Measurements from ENCODE around the gene RAB6D. TPM values are rescaled to one million over a fixed set of nuclear protein-coding genes. Genes with fewer than 3 reads are reported as not detected.
"Not testable (repeated sequence)": the region's sequence is repeated elsewhere in the genome, so short reads cannot be mapped to it uniquely, and the experiment has no call there.

RAB6D gene
- total RNA-seq, 2 experiments from 2014 or later: not detected

GRCh38 chr2:131353167-131353697, 10.7 kb downstream of the RAB6D start:
- CTCF ChIA-PET; intact Hi-C loops (cut with micrococcal nuclease); H3K27ac Mint-ChIP-seq; H3K9me3 Mint-ChIP-seq; POLR2A ChIA-PET; H3K36me3 Mint-ChIP-seq; H3K4me3 Mint-ChIP-seq; H3K4me1 Mint-ChIP-seq (ENCODE audit: low read depth); DNase-seq: not testable (repeated sequence)
- H3K27me3 Mint-ChIP-seq: peaks cover 45% of the 10 kb centered on the region

- ChIA-PET POLR2A (no interaction called here), CTCF (no interaction called here)
- intact Hi-C loops (cut with micrococcal nuclease): no loop called here
- Mint-ChIP-seq H3K27me3 (peaks cover 23% of the 10 kb centered on the region), H3K27ac (no peak overlapping the region), H3K4me3 (no peak overlapping the region), H3K4me1 (ENCODE audit: low read depth) (no peaks in the 10 kb centered on the region), H3K9me3 (no peaks in the 10 kb centered on the region), H3K36me3 (no peaks in the 10 kb centered on the region)
- no peak for DNase-seq
Measured at GRCh38 chr2:131349021-131349420, 14.9 kb downstream of the RAB6D start.

DNA sequence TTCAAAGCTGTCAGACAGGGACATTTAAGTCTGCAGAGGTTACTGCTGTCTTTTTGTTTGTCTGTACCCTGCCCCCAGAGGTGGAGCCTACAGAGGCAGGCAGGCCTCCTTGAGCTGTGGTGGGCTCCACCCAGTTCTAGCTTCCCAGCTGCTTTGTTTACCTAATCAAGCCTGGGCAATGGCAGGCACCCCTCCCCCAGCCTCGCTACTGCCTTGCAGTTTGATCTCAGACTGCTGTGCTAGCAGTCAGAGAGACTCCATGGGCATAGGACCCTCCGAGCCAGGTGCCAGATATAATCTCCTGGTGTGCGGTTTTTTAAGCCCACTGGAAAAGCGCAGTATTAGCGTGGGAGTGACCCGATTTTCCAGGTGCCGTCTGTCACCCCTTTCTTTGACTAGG, 16.9 kb downstream of the RAB6D start:
- H3K4me3 Mint-ChIP-seq; POLR2A ChIA-PET; CTCF ChIA-PET; DNase-seq; H3K4me1 Mint-ChIP-seq (ENCODE audit: low read depth); H3K9me3 Mint-ChIP-seq; H3K36me3 Mint-ChIP-seq; intact Hi-C loops (cut with micrococcal nuclease); H3K27ac Mint-ChIP-seq: not testable (repeated sequence)
- H3K27me3 Mint-ChIP-seq: peaks cover 17% of the 10 kb centered on the region

- intact Hi-C loops (cut with micrococcal nuclease); H3K36me3 Mint-ChIP-seq: not testable (repeated sequence)
Measured at GRCh38 chr2:131339307-131339706, 24.7 kb downstream of the RAB6D start.

GRCh38 chr2:131335319-131335718, 28.6 kb downstream of the RAB6D start:
- H3K36me3 Mint-ChIP-seq; H3K4me3 Mint-ChIP-seq; H3K4me1 Mint-ChIP-seq (ENCODE audit: low read depth); H3K27ac Mint-ChIP-seq; H3K9me3 Mint-ChIP-seq; POLR2A ChIA-PET: not testable (repeated sequence)
- CTCF ChIA-PET: interaction anchor here (0.6 to 2.6 kb wide), 2 partner anchors 181 to 537 kb away, joined by 3 to 7 read pairs; no protein-coding TSS in a partner anchor
- DNase-seq: peak; percentile 30
- intact Hi-C loops (cut with micrococcal nuclease): loop anchor here (1.0 kb wide), 1 partner anchor 181 kb away; no protein-coding TSS in a partner anchor
- H3K27me3 Mint-ChIP-seq: peaks cover 26% of the 10 kb centered on the region

More at GRCh38 chr2:131339307-131339706, 24.7 kb downstream of the RAB6D start:
- CTCF ChIA-PET; DNase-seq; H3K9me3 Mint-ChIP-seq; H3K27ac Mint-ChIP-seq; H3K4me1 Mint-ChIP-seq (ENCODE audit: low read depth); POLR2A ChIA-PET; H3K4me3 Mint-ChIP-seq: not testable (repeated sequence)
- peaks cover 11% of the 10 kb centered on the region for H3K27me3 Mint-ChIP-seq

DNA sequence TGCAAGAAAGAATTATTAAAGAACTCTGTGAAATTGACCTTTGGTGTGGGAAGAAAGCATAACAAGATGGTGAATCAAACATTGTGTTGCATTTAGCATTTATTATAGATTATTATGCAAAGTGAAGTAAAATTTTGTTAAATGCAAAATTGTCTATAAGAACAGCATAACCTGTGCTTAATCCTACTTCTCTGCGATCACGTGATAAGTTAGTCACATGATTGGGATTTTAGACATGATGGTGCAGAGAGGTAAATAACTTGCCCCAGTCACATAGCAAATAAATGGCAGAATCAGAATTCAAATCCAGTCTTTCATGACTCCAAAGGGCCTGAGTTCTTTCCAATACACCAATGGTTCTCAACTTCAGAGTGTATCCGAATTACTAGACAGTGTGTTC, 31.3 kb downstream of the RAB6D start:
- peaks cover 30% of the 10 kb centered on the region for H3K27me3 Mint-ChIP-seq
- CTCF ChIA-PET; intact Hi-C loops (cut with micrococcal nuclease); H3K4me3 Mint-ChIP-seq; H3K36me3 Mint-ChIP-seq; H3K4me1 Mint-ChIP-seq (ENCODE audit: low read depth); DNase-seq; H3K9me3 Mint-ChIP-seq; POLR2A ChIA-PET; H3K27ac Mint-ChIP-seq: not testable (repeated sequence)

GRCh38 chr2:131331000-131331399, 33.0 kb downstream of the RAB6D start:
- H3K9me3 Mint-ChIP-seq; intact Hi-C loops (cut with micrococcal nuclease); CTCF ChIA-PET; H3K36me3 Mint-ChIP-seq; H3K4me1 Mint-ChIP-seq (ENCODE audit: low read depth); H3K27ac Mint-ChIP-seq; H3K4me3 Mint-ChIP-seq; POLR2A ChIA-PET; DNase-seq: not testable (repeated sequence)
- H3K27me3 Mint-ChIP-seq: peaks cover 27% of the 10 kb centered on the region

DNA sequence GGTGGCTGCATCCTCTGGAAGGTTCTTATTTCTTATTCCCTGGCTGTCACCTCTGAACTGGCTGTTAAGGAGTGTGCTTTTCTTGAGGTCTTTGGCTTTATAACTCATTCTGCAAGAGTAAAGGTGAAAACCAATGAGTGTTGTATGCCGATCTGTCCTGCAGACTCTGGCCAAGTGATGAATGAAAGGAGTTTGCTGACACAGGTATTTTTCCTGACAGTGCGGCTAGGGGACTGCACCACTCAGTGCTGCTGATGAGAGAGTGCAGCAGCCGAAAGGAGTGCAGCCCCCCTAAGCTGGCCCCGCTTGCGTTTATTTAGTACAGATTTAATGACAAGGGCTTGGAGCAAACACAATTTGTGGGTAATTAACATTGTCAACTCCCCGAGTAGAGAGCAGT, 41.8 kb downstream of the RAB6D start:
- Mint-ChIP-seq H3K36me3 (no peaks in the 10 kb centered on the region), H3K27me3 (peaks cover 12% of the 10 kb centered on the region), H3K27ac (no peak overlapping the region), H3K4me1 (ENCODE audit: low read depth) (no peaks in the 10 kb centered on the region), H3K9me3 (peaks cover 9% of the 10 kb centered on the region), H3K4me3 (no peak overlapping the region)
- intact Hi-C loops (cut with micrococcal nuclease): no loop called here
- no peak for DNase-seq
- ChIA-PET CTCF (no interaction called here), POLR2A (no interaction called here)

GRCh38 chr2:131321344-131321743, 42.6 kb downstream of the RAB6D start:
- H3K36me3 Mint-ChIP-seq; H3K4me1 Mint-ChIP-seq (ENCODE audit: low read depth); H3K9me3 Mint-ChIP-seq; H3K27ac Mint-ChIP-seq; H3K4me3 Mint-ChIP-seq; intact Hi-C loops (cut with micrococcal nuclease); DNase-seq; CTCF ChIA-PET; POLR2A ChIA-PET: not testable (repeated sequence)
- peaks cover 12% of the 10 kb centered on the region for H3K27me3 Mint-ChIP-seq

DNA sequence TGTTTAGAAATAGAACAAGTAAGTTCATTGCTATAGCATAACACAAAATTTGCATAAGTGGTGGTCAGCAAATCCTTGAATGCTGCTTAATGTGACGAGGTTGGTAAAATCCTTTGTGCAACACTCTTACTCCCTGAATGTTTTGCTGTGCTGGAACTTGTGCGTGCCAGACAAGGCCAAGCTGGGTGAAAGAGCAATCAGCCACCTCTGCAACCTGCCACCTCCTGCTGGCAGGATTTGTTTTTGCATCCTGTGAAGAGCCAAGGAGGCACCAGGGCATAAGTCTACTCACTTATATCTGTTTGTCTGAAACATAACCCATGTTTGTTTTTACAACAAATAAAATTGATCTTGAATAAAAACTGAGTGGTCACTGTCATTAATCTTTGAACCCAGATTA, 53.0 kb downstream of the RAB6D start:
- H3K27ac Mint-ChIP-seq; H3K27me3 Mint-ChIP-seq; intact Hi-C loops (cut with micrococcal nuclease); POLR2A ChIA-PET; H3K9me3 Mint-ChIP-seq; H3K36me3 Mint-ChIP-seq; H3K4me3 Mint-ChIP-seq; H3K4me1 Mint-ChIP-seq (ENCODE audit: low read depth): not testable (repeated sequence)
- DNase-seq: peak; percentile 13
- CTCF ChIA-PET: interaction anchor here (1.0 kb wide), 1 partner anchor 157 kb away, joined by 3 read pairs; no protein-coding TSS in a partner anchor

Other genes with a start within 250 kb of the RAB6D start
- gene POTEE, start 154.6 kb downstream of the RAB6D start, total RNA-seq: under 1 TPM; 0.56 to 0.57 TPM
- not detected for gene TUBA3D, start 112.0 kb upstream of the RAB6D start, total RNA-seq
- gene MZT2A, start 128.2 kb upstream of the RAB6D start, total RNA-seq: 100 to 1,000 TPM; 197 to 208 TPM
- 1 to 10 TPM; 5.5 to 7.0 TPM for gene CCDC74A, start 163.7 kb upstream of the RAB6D start, total RNA-seq